HepG2 (cell line): ENCODE data around the gene QRICH2. TPM values are rescaled to one million over a fixed set of nuclear protein-coding genes. Genes with fewer than 3 reads are reported as not detected.

Experiments used
- ATAC-seq: fragments of 200-7000 bp; cut with Tn5 transposase; 3 replicates; pipeline ENCODE4 v1.9.1; 2020; ENCODE audit warnings: mild to moderate bottlenecking, moderate library complexity
- BruUV-seq: library from RNA; stranded (reverse); fragments of 400-500 nt; replicated peaks from 2 replicates; lab custom pipeline; 2021; lab: Mats Ljungman, UMichigan
- CTCF ChIA-PET: fragments of 300-600 bp; formaldehyde crosslinking; extraction: SDS; loops from one replicate; lab custom pipeline; 2021; ENCODE audit warnings: low total read pairs, inconsistent platforms, low intra/inter-chr PET ratio; lab: Yijun Ruan, JAX
- POLR2A ChIA-PET: fragments of 350-600 bp; sonication (Branson Sonifier 250); formaldehyde crosslinking; loops from one replicate; lab custom pipeline; 2020; ENCODE audit warnings: antibody characterized with exemption, inconsistent platforms; lab: Yijun Ruan, JAX
- DNase-seq: peaks from one replicate; pipeline ENCODE4 v3.0.0-alpha.2; 2015; ENCODE audit warnings: low spot score
- FAIRE-seq: peaks from 3 replicates; lab custom pipeline; 2011; peaks lifted over from hg19 to GRCh38; lab: Jason Lieb, UNC
- H2AFZ ChIP-seq: one replicate; pipeline ENCODE4 v1.6.1; 2011; ENCODE audit warnings: low read length, inconsistent platforms
- H3K27ac ChIP-seq: fragments of 300-600 bp; 3 replicates; pipeline ENCODE4 v1.8.0; 2011; ENCODE audit warnings: mixed run types, mild to moderate bottlenecking, mixed read lengths, low read length, inconsistent platforms; ENCODE audit not compliant: insufficient read depth; ENCODE audit errors: extremely low read length
- H3K27me3 ChIP-seq, 2 experiments: fragments of 200-600 bp in 1 of 2; 2 replicates in 1 of 2; 3 replicates in 1 of 2; pipeline versions ENCODE4 v1.6.0 to v1.8.0; 2011; ENCODE audit warnings: low read length in 2 of 2, mild to moderate bottlenecking in 2 of 2, moderate library complexity in 2 of 2, inconsistent platforms in 1 of 2; ENCODE audit not compliant: insufficient read depth in 2 of 2, control insufficient read depth in 1 of 2
- H3K36me3 ChIP-seq, 2 experiments: fragments of 200-600 bp in 1 of 2; replicated peaks in 1 of 2; 2 replicates in 1 of 2; 3 replicates in 1 of 2; pipeline versions ENCODE4 v1.5.1 to v1.8.0; 2011; ENCODE audit warnings: low read length in 2 of 2, inconsistent platforms in 1 of 2; ENCODE audit not compliant: insufficient read depth in 2 of 2, control insufficient read depth in 1 of 2
- H3K4me1 ChIP-seq: 2 replicates; pipeline ENCODE4 v1.5.1; 2012; ENCODE audit warnings: low read length, inconsistent platforms; ENCODE audit not compliant: insufficient read depth
- H3K4me2 ChIP-seq: 2 replicates; pipeline ENCODE4 v1.6.0; 2011; ENCODE audit warnings: low read depth, low read length, inconsistent platforms
- H3K4me3 ChIP-seq, 3 experiments: fragments of 200-600 bp in 1 of 3; sonication (generic), shearing (Covaris generic) in 1 of 3; replicated peaks in 1 of 3; 2 replicates each; pipeline ENCODE4 v1.5.1; 2011 to 2016; ENCODE audit warnings: low read length in 3 of 3, inconsistent platforms in 2 of 3, low read depth in 2 of 3, mild to moderate bottlenecking in 2 of 3, control low read depth in 1 of 3, mixed read lengths in 1 of 3; ENCODE audit not compliant: insufficient read depth in 1 of 3
- H3K79me2 ChIP-seq: one replicate; pipeline ENCODE4 v1.6.1; 2011; ENCODE audit warnings: low read length, inconsistent platforms; ENCODE audit not compliant: insufficient read depth
- H3K9ac ChIP-seq: 2 replicates; pipeline ENCODE4 v1.6.0; 2011; ENCODE audit warnings: mild to moderate bottlenecking, low read depth, low read length, inconsistent platforms; ENCODE audit not compliant: insufficient read depth
- H3K9me3 ChIP-seq: 2 replicates; pipeline ENCODE4 v1.5.1; 2012; ENCODE audit warnings: mild to moderate bottlenecking, low read length
- H4K20me1 ChIP-seq: 2 replicates; pipeline ENCODE4 v1.6.0; 2011; ENCODE audit warnings: inconsistent platforms, mild to moderate bottlenecking, low read length, moderate library complexity; ENCODE audit not compliant: insufficient read depth
- FOXO4 ChIP-seq: sonication (generic); formaldehyde crosslinking; conservative IDR thresholded peaks from 2 replicates; pipeline ENCODE4 v1.8.1; 2023; ENCODE audit warnings: missing genetic modification reagents
- HES4 ChIP-seq: sonication (generic); formaldehyde crosslinking; IDR thresholded peaks from 2 replicates; pipeline ENCODE4 v1.9.0; 2021; ENCODE audit warnings: mild to moderate bottlenecking, missing genetic modification reagents, borderline replicate concordance
- HHEX ChIP-seq: IDR thresholded peaks from 2 replicates; pipeline ENCODE4 v1.6.1; 2016; ENCODE audit warnings: control low read depth
- PREB ChIP-seq: sonication (generic); formaldehyde crosslinking; IDR thresholded peaks from 2 replicates; pipeline ENCODE4 v1.4.0; 2020; ENCODE audit warnings: missing genetic modification reagents
- SOX6 ChIP-seq, 2 experiments: fragments of 450-650 bp in 1 of 2; sonication (generic) in 1 of 2; formaldehyde crosslinking in 1 of 2; IDR thresholded peaks; 2 replicates each; pipeline versions ENCODE4 v1.4.0 to v1.6.1; 2017 to 2020; ENCODE audit warnings: antibody characterized with exemption in 1 of 2, mild to moderate bottlenecking in 1 of 2, missing genetic modification reagents in 1 of 2
- ZBTB26 ChIP-seq: IDR thresholded peaks from 2 replicates; pipeline ENCODE4 v1.6.1; 2016; ENCODE audit warnings: missing compliant biosample characterization, missing genetic modification reagents, borderline replicate concordance
- ZNF878 ChIP-seq: sonication (generic); formaldehyde crosslinking; IDR thresholded peaks from 2 replicates; pipeline ENCODE4 v1.8.1; 2023; ENCODE audit warnings: mild to moderate bottlenecking, missing genetic modification reagents, moderate library complexity
- WGBS: methylation state at CpG from one replicate; pipeline ENCODE4 v1.1.6; 2017; ENCODE audit warnings: low lambda C conversion rate; 5-methylcytosine and 5-hydroxymethylcytosine counted together
- in situ Hi-C: cut with HindIII; loops from 2 replicates; pipeline ENCODE4 v1.10.0; 2017; ENCODE audit warnings: low pct_unique_long_range_greater_than_20kb; ENCODE audit not compliant: extremely low pct_ligation_motif_present
- intact Hi-C: fragments of 100-400 bp; cut with micrococcal nuclease; formaldehyde crosslinking; loops from one replicate; pipeline ENCODE4 v1.10.0; 2022; ENCODE audit not compliant: unreplicated experiment
- polyA plus RNA-seq, 8 experiments: library from polyadenylated mRNA; depleted of rRNA in 3 of 8; stranded (reverse) in 7 of 8; unstranded in 1 of 8; fragments of >200 nt; fragmentation: Illumina TruSeq in 4 of 8; extraction: Trizol in 4 of 8; gene quantifications; 2 replicates each; pipeline versions ENCODE4 v1.2.1 to v1.2.3, GENCODE V29; 2011 to 2016; ENCODE audit warnings: low read depth in 4 of 8, missing spikeins in 1 of 8, mixed read lengths in 1 of 8; ENCODE audit not compliant: insufficient read depth in 1 of 8
- total RNA-seq, 5 experiments: library from RNA; depleted of rRNA; stranded (reverse); fragments of >200 nt; fragmentation: Illumina TruSeq; extraction: Trizol; gene quantifications; 2 replicates each; pipeline ENCODE4 v1.2.3, GENCODE V29; 2016; ENCODE audit warnings: low read depth in 1 of 5
- TF ChIP-seq, protein P1 (sequence below): sonication (generic); formaldehyde crosslinking; IDR thresholded peaks from one replicate; pipeline ENCODE4 v1.5.1; 2020; ENCODE audit warnings: mild to moderate bottlenecking, missing genetic modification reagents; ENCODE audit errors: not compliant biosample characterization
- TF ChIP-seq, protein P2 (sequence below): sonication (generic); formaldehyde crosslinking; IDR thresholded peaks from 2 replicates; pipeline ENCODE4 v1.4.0; 2020; ENCODE audit warnings: mild to moderate bottlenecking, low read depth, missing genetic modification reagents

The QRICH2 gene
- total and polyA plus RNA-seq, 2 of the 13 experiments (the other 11 are each of a cell fraction or from before 2014, with no cell fraction given), result 3.7 to 5.7 TPM

DNA sequence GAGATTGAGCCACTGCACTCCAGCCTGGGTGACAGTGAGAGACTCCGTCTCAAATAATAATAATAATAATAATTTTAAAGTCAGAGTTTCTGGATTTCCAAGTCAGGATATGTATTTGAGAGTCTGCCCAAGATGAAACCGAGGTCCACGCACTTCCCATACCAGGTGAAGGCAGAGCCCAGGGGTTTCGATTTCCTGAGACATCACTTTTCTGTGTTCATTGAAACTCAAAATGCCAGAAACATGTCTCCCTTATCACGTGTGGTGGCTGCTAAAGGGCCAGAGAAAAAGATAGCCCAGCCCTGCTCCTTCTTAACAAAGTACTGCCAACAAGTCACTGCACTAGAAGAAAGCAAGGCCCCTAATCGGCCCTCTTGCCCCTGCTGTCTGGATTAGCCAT lies 57.9 kb downstream of the QRICH2 start:
- WGBS, result 52% methylated on average over 6 of the region's 6 CpGs
- FAIRE-seq (no peak), DNase-seq (no peak), ATAC-seq (no peak)
- H3K27ac ChIP-seq, result no peak overlapping the region
- H3K79me2 ChIP-seq, result no peaks in the 10 kb centered on the region
- CTCF ChIA-PET, result no interaction called here
- no peaks in the 10 kb centered on the region for H3K36me3 ChIP-seq
- H3K9ac ChIP-seq, result no peak overlapping the region
- in situ Hi-C loops, result no loop called here
- H3K9me3 ChIP-seq, result no peaks in the 10 kb centered on the region
- H3K4me3 ChIP-seq, result no peak overlapping the region; a peak in 1 of 6 replicates
- intact Hi-C loops, result no loop called here
- POLR2A ChIA-PET, result interaction anchor here (2.9 to 7.6 kb wide), 2 partner anchors 9 to 14 kb away, joined by 40 to 51 read pairs; partner anchors contain the start of gene UBALD2
- H2AFZ ChIP-seq, result no peak overlapping the region
- peaks cover 83% of the 10 kb centered on the region for H3K4me1 ChIP-seq
- no TSS peak for BruUV-seq
- no peak overlapping the region; the same call in 1 of the 2 replicates for H3K4me2 ChIP-seq
- H3K27me3 ChIP-seq, result no peaks in the 10 kb centered on the region; a peak in 1 of 5 replicates
- H4K20me1 ChIP-seq, result no peaks in the 10 kb centered on the region
- no peak for TF ChIP-seq ZBTB26
- no peak for TF ChIP-seq PREB (CRISPR knock-in tag)
- no peak for TF ChIP-seq ZNF878
- TF ChIP-seq FOXO4 (CRISPR knock-in tag), result no peak
- TF ChIP-seq HES4, result no peak
- no peak for TF ChIP-seq HHEX (CRISPR knock-in tag)
- TF ChIP-seq SOX6 (IDR thresholded peaks at IDR 0.05), result no peak
- no peak for TF ChIP-seq SOX6 (CRISPR knock-in tag; IDR thresholded peaks at IDR 0.05)
- TF ChIP-seq, protein P1, sequence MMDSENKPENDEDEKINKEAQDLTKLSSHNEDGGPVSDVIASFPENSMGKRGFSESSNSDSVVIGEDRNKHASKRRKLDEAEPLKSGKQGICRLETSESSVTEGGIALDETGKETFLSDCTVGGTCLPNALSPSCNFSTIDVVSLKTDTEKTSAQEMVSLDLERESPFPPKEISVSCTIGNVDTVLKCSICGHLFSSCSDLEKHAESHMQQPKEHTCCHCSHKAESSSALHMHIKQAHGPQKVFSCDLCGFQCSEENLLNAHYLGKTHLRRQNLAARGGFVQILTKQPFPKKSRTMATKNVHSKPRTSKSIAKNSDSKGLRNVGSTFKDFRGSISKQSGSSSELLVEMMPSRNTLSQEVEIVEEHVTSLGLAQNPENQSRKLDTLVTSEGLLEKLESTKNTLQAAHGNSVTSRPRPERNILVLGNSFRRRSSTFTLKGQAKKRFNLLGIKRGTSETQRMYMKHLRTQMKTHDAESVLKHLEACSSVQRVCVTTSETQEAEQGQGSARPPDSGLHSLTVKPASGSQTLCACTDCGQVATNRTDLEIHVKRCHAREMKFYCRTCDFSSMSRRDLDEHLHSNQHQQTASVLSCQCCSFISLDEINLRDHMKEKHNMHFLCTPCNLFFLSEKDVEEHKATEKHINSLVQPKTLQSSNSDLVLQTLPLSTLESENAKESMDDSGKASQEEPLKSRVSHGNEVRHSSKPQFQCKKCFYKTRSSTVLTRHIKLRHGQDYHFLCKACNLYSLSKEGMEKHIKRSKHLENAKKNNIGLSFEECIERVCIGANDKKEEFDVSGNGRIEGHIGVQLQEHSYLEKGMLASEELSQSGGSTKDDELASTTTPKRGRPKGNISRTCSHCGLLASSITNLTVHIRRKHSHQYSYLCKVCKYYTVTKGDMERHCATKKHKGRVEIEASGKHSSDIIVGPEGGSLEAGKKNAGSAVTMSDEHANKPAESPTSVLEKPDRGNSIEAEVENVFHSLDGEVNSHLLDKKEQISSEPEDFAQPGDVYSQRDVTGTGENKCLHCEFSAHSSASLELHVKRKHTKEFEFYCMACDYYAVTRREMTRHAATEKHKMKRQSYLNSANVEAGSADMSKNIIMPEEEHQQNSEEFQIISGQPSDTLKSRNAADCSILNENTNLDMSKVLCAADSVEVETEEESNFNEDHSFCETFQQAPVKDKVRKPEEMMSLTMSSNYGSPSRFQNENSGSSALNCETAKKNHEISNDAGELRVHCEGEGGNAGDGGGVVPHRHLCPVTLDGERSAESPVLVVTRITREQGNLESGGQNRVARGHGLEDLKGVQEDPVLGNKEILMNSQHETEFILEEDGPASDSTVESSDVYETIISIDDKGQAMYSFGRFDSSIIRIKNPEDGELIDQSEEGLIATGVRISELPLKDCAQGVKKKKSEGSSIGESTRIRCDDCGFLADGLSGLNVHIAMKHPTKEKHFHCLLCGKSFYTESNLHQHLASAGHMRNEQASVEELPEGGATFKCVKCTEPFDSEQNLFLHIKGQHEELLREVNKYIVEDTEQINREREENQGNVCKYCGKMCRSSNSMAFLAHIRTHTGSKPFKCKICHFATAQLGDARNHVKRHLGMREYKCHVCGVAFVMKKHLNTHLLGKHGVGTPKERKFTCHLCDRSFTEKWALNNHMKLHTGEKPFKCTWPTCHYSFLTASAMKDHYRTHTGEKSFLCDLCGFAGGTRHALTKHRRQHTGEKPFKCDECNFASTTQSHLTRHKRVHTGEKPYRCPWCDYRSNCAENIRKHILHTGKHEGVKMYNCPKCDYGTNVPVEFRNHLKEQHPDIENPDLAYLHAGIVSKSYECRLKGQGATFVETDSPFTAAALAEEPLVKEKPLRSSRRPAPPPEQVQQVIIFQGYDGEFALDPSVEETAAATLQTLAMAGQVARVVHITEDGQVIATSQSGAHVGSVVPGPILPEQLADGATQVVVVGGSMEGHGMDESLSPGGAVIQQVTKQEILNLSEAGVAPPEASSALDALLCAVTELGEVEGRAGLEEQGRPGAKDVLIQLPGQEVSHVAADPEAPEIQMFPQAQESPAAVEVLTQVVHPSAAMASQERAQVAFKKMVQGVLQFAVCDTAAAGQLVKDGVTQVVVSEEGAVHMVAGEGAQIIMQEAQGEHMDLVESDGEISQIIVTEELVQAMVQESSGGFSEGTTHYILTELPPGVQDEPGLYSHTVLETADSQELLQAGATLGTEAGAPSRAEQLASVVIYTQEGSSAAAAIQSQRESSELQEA, result no peak
- TF ChIP-seq, protein P2, sequence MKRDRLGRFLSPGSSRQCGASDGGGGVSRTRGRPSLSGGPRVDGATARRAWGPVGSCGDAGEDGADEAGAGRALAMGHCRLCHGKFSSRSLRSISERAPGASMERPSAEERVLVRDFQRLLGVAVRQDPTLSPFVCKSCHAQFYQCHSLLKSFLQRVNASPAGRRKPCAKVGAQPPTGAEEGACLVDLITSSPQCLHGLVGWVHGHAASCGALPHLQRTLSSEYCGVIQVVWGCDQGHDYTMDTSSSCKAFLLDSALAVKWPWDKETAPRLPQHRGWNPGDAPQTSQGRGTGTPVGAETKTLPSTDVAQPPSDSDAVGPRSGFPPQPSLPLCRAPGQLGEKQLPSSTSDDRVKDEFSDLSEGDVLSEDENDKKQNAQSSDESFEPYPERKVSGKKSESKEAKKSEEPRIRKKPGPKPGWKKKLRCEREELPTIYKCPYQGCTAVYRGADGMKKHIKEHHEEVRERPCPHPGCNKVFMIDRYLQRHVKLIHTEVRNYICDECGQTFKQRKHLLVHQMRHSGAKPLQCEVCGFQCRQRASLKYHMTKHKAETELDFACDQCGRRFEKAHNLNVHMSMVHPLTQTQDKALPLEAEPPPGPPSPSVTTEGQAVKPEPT (CRISPR knock-in tag), result no peak
